ENCODE measurements around the gene SDS.

The SDS gene

GRCh38 chr12:113403435-113404415, at the start of gene SDS:
SDS (minus strand) TSS chr12:113403887; CDS start chr12:113399708, 4,179 bp downstream.
- DNase-seq, result no peak

DNA sequence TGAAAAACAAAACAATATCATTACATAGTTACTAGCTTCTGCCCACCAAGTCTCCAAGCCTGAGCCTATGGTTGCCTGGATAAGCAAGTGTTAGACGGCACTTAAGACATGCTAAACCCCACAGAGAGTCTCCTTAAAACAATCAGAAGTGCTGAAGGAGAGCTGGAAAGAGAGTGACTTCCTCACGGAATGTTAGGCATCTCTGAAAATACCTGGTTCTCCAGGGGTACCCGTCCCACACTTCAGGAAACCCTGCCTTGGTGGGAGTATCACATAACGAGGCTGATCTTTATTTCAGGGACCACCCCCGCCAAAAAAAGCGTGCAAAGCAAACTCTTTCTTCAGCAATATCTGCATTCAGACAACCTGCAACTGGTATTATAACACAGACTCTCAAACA, 49.6 kb upstream of the SDS start:
- DNase-seq, result no peak

DNA sequence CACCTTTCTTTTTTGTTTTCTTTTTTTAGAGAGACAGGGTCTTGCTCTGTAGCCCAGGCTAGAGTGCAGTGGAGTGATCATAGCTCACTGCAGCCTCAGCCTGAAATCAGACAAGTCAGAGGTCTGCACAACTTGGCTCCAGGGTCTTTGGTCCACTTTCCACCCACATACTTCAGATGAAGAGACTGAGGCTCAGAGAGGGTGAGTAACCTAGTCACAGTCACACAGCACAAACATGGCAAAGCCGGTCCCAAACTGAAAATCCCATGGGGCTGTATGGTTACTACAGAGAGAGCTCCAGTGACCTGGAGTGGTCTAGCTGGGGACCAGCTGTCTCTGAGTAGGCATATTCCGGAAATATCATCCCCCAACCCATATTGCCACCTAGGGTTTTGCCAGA, 48.8 kb upstream of the SDS start:
- DNase-seq, result no peak

- no peak for DNase-seq
Observed at GRCh38 chr12:113449839-113450238, 46.2 kb upstream of the SDS start.

- no peak for DNase-seq
Observed at GRCh38 chr12:113449299-113449698, 45.6 kb upstream of the SDS start.

DNA sequence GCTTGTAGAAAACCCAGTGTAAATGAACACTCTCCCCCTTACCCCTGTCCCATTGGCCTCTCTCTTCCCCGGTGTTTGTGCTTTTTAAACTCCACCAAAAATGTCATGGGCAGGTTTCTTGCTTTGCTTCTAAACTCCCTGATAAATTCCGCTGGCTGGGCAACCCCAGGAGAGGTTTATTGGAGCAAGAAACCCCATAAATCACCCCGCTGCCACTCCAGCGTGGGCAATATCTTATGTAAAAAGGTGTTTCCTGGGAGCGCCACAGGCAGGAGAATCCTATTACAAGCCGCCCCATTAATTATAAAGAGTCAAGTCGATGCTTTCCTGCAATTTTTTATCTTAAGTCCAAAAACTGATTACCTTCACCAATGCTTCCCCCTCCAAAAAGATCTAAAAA, 45.2 kb upstream of the SDS start:
- DNase-seq, result no peak

- no peak for DNase-seq
Observed at GRCh38 chr12:113445544-113446171, 42.0 kb upstream of the SDS start.

DNA sequence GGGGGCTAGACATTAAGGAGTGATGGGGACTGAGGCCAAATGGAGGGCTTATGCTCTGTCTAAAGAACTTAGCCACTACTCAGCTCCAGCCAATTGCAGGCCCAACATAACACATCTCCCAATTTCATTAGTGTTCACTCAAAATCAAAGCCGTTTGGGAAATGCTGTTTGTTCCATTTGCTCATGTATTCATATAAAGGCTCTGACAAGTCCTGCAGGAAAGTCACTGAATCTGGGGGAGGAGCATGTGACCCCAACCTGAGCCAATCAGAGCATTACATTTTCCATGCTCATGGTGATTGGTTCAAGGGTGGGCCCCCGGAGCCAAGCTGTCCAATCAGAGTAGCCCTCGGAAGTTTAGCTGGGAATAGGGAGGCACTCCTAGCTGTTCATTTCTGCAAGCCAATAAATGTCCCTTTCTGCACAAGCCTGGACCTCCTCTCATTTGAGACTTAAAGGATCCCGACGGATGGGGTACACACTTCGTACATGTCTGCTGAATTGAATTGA, 39.4 kb upstream of the SDS start:
- no peak for DNase-seq

DNA sequence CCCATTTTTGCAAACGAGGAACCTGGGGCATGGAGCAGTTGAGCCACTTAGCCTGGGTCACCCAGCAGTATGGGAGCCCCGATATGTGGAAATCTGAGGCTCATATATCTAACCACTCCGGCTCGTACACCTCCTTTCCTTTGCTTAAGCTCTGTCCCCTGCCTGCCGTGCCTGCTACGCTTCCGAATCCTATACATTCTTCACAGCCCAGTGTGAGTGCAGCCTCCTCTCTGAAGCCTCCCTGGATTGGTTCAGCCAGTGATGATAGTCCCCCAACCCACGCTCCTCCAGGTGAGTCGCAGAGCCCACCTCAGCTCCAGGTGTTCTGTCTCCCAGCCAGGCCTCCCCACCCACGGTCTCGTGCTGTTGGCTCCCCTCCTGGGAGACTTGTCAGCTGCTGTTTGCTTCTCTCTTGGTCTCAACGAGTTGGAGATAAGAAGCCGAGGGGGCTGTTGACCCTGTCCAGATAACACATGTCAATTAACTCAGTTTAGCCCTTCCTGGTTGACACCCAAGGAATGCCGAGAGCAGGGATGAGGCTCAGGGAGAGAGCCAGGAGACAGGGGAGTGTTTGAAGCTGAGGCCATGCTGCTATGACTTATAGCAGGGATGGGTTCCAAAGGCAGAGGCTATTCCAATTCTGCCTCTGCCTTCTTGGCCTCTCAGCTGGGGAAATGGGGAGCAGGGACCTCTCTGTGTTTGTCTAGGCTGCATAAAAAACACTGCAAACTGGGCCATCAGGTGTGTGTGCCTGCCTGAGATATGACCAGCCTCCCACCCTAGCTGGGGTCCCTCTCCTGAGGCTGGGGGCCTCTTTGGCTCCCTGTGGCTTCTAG, 37.5 kb upstream of the SDS start:
- DNase-seq, result no peak

DNA sequence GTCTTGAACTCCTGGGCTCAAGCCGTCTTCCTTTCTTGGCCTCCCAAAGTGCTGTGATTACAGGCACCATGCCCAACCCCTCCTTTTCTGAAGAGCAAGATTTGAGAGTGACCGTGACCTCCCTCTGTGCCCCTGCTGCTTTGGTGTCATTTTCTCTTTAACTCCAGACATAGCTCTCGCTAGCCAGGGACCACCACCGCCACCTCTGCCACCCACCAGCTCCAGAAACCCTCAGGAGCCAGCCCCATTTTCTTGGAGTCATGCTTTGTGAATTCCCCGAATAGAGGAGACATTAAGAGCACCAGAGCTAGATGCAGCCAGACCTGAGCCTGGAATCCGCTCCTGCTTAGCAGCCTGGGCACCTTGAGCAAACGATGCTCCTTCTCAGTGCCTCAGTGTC, 36.6 kb upstream of the SDS start:
- no peak for DNase-seq

DNA sequence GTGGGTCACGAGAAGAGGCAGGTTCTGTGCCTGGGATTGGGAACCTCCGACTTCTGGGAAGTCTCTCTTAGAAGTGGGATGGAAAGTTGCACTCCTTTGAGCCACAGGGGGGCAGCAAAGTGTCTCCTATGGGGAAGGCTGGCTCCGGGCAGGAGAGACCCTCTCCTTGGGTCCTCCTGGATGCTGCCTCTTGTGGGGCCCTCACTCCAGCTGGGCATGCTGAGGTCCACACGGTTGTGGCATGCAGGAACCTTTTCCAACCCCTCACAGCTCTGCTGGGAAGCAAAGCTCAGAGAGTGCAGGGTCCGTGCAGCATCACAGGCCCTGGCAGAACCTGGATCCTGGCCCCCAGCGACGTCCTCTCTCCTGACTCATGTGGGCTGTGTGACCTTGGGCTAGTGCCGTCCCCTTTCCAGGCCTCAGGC, 35.9 kb upstream of the SDS start:
- no peak for DNase-seq

- no peak for DNase-seq
Observed at GRCh38 chr12:113439301-113439597, 35.6 kb upstream of the SDS start.

GRCh38 chr12:113438523-113439300, 35.0 kb upstream of the SDS start:
- no peak for DNase-seq

DNA sequence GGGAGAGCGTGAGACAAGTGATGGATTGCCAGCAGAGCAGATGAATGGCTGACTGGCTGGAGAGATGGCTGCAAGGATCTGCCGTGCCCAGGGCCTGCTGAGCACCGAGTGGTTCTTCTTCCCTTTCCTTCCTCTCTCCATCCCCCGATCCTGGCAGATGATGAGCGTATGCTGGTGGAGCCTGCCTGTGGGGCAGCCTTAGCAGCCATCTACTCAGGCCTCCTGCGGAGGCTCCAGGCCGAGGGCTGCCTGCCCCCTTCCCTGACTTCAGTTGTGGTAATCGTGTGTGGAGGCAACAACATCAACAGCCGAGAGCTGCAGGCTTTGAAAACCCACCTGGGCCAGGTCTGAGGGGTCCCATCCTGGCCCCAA, 34.0 kb upstream of the SDS start:
- no peak for DNase-seq

DNA sequence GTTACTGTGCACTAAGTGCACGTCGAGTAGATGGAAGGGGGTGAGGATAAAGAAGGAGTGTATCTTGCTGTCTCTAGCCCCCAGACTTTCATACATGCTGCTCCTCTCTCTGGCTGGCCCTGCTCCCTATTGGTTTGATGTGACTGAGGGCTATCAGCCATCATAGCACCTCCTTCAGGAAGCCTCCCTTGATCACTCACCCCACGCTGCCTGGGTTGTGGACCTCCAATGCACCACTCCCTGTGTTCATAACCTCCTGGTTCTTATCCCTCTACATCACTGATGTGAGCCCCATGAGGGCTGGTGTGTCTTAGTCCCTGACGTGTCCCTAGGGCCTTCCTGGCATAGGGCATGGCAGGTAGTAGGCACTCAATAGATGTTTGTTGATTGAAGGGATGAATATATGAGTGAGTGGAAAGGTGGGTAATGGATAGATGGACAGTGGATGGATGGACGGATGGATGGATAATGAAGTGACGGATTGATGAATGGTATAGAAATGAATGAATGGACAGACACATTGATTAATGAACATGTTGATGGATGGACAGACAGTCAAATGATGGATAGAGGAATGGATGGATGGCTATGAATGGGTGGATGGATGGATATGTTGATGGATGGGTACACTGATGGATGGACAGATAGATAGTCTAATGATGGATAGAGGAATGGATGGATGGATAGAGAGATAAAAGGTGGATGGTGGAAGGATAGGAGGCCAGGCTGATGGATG, 33.5 kb upstream of the SDS start:
- no peak for DNase-seq

DNA sequence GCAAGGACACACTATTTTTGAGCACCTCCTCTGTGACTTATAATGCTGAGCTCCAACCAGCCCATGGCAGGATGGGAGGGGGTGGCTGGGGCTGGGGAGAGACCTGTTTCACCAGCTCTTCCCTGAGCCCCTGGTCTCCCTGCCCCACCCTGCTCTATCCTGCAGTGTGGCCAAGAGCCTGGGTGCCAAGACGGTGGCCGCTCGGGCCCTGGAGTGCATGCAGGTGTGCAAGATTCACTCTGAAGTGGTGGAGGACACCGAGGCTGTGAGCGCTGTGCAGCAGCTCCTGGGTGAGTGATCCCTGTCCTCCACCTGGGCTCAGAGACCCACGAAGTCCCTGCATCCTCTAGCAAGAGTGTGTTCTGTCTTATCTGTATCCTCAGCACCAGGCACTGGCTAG, 32.9 kb upstream of the SDS start:
- DNase-seq, result no peak

DNA sequence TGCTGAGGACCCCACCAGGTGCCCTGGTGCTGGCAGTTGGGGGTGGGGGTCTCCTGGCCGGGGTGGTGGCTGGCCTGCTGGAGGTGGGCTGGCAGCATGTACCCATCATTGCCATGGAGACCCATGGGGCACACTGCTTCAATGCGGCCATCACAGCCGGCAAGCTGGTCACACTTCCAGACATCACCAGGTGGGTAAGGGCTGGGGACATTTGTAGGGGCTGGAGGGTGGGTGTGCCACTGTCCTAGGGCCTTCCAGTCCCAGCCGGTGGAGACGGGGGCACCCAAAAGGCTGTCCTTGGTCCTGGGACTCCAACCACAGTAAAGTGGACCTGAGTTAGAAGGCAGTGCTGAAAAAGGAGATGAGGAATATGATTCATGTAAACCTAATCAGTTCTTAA, 31.7 kb upstream of the SDS start:
- no peak for DNase-seq

- DNase-seq, result no peak
Observed at GRCh38 chr12:113432986-113433385, 29.3 kb upstream of the SDS start.

GRCh38 chr12:113428482-113428881, 24.8 kb upstream of the SDS start:
- no peak for DNase-seq

GRCh38 chr12:113427882-113428281, 24.2 kb upstream of the SDS start:
- no peak for DNase-seq

DNA sequence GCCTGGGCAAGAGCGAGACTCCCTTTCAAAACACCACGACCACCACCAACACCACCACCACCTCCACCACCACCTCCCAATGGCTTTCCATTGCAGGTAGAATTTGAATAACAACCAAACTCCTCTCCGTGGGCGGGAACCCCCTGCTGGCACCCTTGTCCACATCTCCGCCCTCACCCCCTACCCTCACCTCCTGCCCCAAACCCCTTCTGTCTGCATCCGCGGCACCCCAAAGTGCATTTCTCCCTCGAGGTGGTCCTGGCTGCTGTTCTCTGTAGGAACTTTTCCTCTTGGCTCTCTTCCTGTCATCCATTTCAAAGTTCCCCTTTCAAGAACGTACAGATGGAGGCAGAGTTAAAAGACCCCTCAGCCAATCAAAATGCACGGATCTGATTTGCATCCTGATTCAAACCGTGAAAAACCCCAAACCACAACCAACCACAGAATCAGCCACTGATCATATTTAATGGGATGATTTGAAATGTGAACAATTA, 22.3 kb upstream of the SDS start:
- peak; percentile 23 for DNase-seq
